GM12878 (cell line): ENCODE results near the gene PRM3. TPM values are rescaled to one million over a fixed set of nuclear protein-coding genes. Genes with fewer than 3 reads are reported as not detected.

Experiments used
- ATAC-seq: fragments of 200-7000 bp; cut with Tn5 transposase; 3 replicates; pipeline ENCODE4 v1.9.1; 2020; ENCODE audit warnings: mild to moderate bottlenecking, moderate library complexity
- BruUV-seq: library from RNA; stranded (reverse); fragments of 400-500 nt; replicated peaks from 2 replicates; lab custom pipeline; 2021; lab: Mats Ljungman, UMichigan
- CTCF ChIA-PET: fragments of 300-600 bp; sonication (Branson Sonifier 250); formaldehyde crosslinking; extraction: SDS; loops from one replicate; lab custom pipeline; 2021; ENCODE audit warnings: inconsistent platforms; lab: Yijun Ruan, JAX
- POLR2A ChIA-PET: fragments of 350-600 bp; formaldehyde crosslinking; extraction: SDS; loops from one replicate; lab custom pipeline; 2021; ENCODE audit warnings: inconsistent platforms; lab: Charles Lee
- RAD21 ChIA-PET: fragments of 300-600 bp; sonication (Branson Sonifier 250); formaldehyde crosslinking; loops from one replicate; lab custom pipeline; 2023; ENCODE audit warnings: antibody characterized with exemption; ENCODE audit not compliant: unreplicated experiment; lab: Charles Lee
- SMC1A ChIA-PET: fragments of 300-600 bp; sonication (Branson Sonifier 250); formaldehyde crosslinking; loops from one replicate; lab custom pipeline; 2023; ENCODE audit not compliant: unreplicated experiment, uncharacterized antibody; lab: Charles Lee
- DNase-seq: peaks from one replicate; pipeline ENCODE4 v3.0.0-alpha.2; 2011; ENCODE audit warnings: low read depth, low spot score
- FAIRE-seq: peaks from 3 replicates; lab custom pipeline; 2011; peaks lifted over from hg19 to GRCh38; lab: Jason Lieb, UNC
- H2AFZ ChIP-seq: 2 replicates; pipeline ENCODE4 v1.6.0; 2011; ENCODE audit warnings: low read depth, low read length, control low read depth; ENCODE audit not compliant: control insufficient read depth
- H3K27ac ChIP-seq: 2 replicates; pipeline ENCODE4 v1.5.1; 2011; ENCODE audit warnings: control low read depth; ENCODE audit not compliant: control insufficient read depth, insufficient read depth
- H3K27me3 ChIP-seq, 2 experiments: replicated peaks in 1 of 2; 2 replicates each; pipeline versions ENCODE4 v1.6.0 to v1.6.1; 2011; ENCODE audit warnings: low read length in 1 of 2; ENCODE audit not compliant: control insufficient read depth in 2 of 2, insufficient read depth in 2 of 2
- H3K36me3 ChIP-seq, 2 experiments: 2 replicates each; pipeline ENCODE4 v1.5.1; 2011; ENCODE audit warnings: low read length in 1 of 2; ENCODE audit not compliant: control insufficient read depth in 2 of 2, insufficient read depth in 2 of 2
- H3K4me1 ChIP-seq: 2 replicates; pipeline ENCODE4 v1.6.1; 2011; ENCODE audit warnings: mild to moderate bottlenecking, low read length, moderate library complexity, mixed read lengths; ENCODE audit not compliant: control insufficient read depth, insufficient read depth
- H3K4me2 ChIP-seq: 2 replicates; pipeline ENCODE4 v1.6.0; 2011; ENCODE audit warnings: control low read depth; ENCODE audit not compliant: control insufficient read depth, insufficient read depth
- H3K4me3 ChIP-seq: fragments of 200-600 bp; sonication (generic); 2 replicates; pipeline ENCODE4 v1.5.1; 2016
- H3K79me2 ChIP-seq: 2 replicates; pipeline ENCODE4 v1.6.0; 2011; ENCODE audit warnings: low read length; ENCODE audit not compliant: control insufficient read depth, insufficient read depth
- H3K9ac ChIP-seq: 2 replicates; pipeline ENCODE4 v1.8.0; 2011; ENCODE audit warnings: low read length, control low read depth, mixed read lengths; ENCODE audit not compliant: control insufficient read depth, insufficient read depth
- H3K9me3 ChIP-seq: replicated peaks from 3 replicates; pipeline ENCODE4 v1.5.1; 2011; ENCODE audit warnings: mild to moderate bottlenecking, low read length; ENCODE audit not compliant: control insufficient read depth, insufficient read depth
- H4K20me1 ChIP-seq: 2 replicates; pipeline ENCODE4 v1.6.0; 2011; ENCODE audit not compliant: control insufficient read depth, insufficient read depth
- CHD1 ChIP-seq: IDR thresholded peaks from 2 replicates; pipeline ENCODE4 v1.6.1; 2012; ENCODE audit warnings: low read depth, low read length, improper control_type of control experiment
- IRF3 ChIP-seq: fragments of 450-650 bp; IDR thresholded peaks from 2 replicates; pipeline ENCODE4 v1.6.1; 2014; ENCODE audit warnings: mild to moderate bottlenecking
- JUND ChIP-seq: IDR thresholded peaks from 2 replicates; pipeline ENCODE4 v1.6.1; 2012; ENCODE audit warnings: low read depth, mild to moderate bottlenecking, low read length, improper control_type of control experiment, moderate library complexity
- MEF2B ChIP-seq: fragments of 450-650 bp; IDR thresholded peaks from 2 replicates; pipeline ENCODE4 v1.6.1; 2018; ENCODE audit warnings: mild to moderate bottlenecking, moderate library complexity; ENCODE audit not compliant: partially characterized antibody, poor library complexity, severe bottlenecking
- MYC ChIP-seq: IDR thresholded peaks from 2 replicates; pipeline ENCODE4 v1.6.1; 2011; ENCODE audit warnings: mild to moderate bottlenecking, low read length, moderate library complexity, inconsistent platforms; ENCODE audit not compliant: insufficient read depth, insufficient replicate concordance, insufficient read length, severe bottlenecking
- POLR2AphosphoS5 ChIP-seq: IDR thresholded peaks from 2 replicates; pipeline ENCODE4 v1.6.1; 2011; ENCODE audit warnings: mild to moderate bottlenecking, low read length, inconsistent platforms
- RCOR1 ChIP-seq: conservative IDR thresholded peaks from 2 replicates; pipeline ENCODE4 v1.6.1; 2012; ENCODE audit warnings: low read depth, low read length, improper control_type of control experiment
- RELA ChIP-seq: fragments of 450-650 bp; IDR thresholded peaks from 2 replicates; pipeline ENCODE4 v1.8.0; 2014; ENCODE audit warnings: borderline replicate concordance; ENCODE audit not compliant: partially characterized antibody
- STAT1 ChIP-seq: fragments of 450-650 bp; conservative IDR thresholded peaks from 2 replicates; pipeline ENCODE4 v1.6.1; 2014; ENCODE audit warnings: antibody characterized with exemption, mild to moderate bottlenecking
- WGBS: methylation state at CpG from one replicate; pipeline ENCODE4 v1.1.6; 2016; ENCODE audit warnings: low lambda C conversion rate; ENCODE audit not compliant: insufficient replicate concordance, insufficient coverage; ENCODE audit errors: missing lambda C conversion rate; 5-methylcytosine and 5-hydroxymethylcytosine counted together
- in situ Hi-C: fragments of 300-500 bp; cut with MboI; formaldehyde crosslinking; loops from 9 replicates; pipeline ENCODE4 v1.14.3; 2018; ENCODE audit warnings: mixed read lengths
- intact Hi-C: fragments of 100-400 bp; cut with micrococcal nuclease; formaldehyde crosslinking; loops from one replicate; pipeline ENCODE4 v1.14.2; 2022; ENCODE audit not compliant: unreplicated experiment
- polyA plus RNA-seq, 11 experiments: library from polyadenylated mRNA; depleted of rRNA in 4 of 11; unstranded in 6 of 11; stranded (reverse) in 5 of 11; fragments of >200 nt; fragmentation: Nextera tagmentation in 4 of 11; fragmentation: Illumina TruSeq in 1 of 11; extraction: Ambion mirVana in 4 of 11; extraction: Trizol in 1 of 11; gene quantifications; 1 replicate in 1 of 11; 2 replicates in 10 of 11; pipeline versions ENCODE4 v1.2.1 to v1.2.3, GENCODE V29; 2011 to 2016; ENCODE audit warnings: inconsistent platforms in 2 of 11, missing spikeins in 2 of 11, low read depth in 1 of 11
- total RNA-seq, 4 experiments: library from RNA; depleted of rRNA in 3 of 4; stranded (reverse); fragments of >200 nt in 3 of 4; fragmentation: Illumina TruSeq in 1 of 4; extraction: Trizol in 1 of 4; gene quantifications; 2 replicates each; pipeline versions ENCODE4 v1.2.1 to v1.2.3, GENCODE V29; 2013 to 2021

The PRM3 gene
- total and polyA plus RNA-seq, 10 of the 15 experiments (the other 5 are each of a cell fraction or from before 2014, with no cell fraction given) = not detected

- SMC1A ChIA-PET = interaction anchor here (0.6 to 8.2 kb wide), 6 partner anchors 25 to 111 kb away, joined by 3 to 108 read pairs (median 4); no protein-coding TSS in a partner anchor
- Histone ChIP-seq H2AFZ (no peak overlapping the region), H3K27me3 (no peaks in the 10 kb centered on the region), H3K79me2 (peaks cover 5% of the 10 kb centered on the region), H3K4me1 (peaks cover 45% of the 10 kb centered on the region), H4K20me1 (no peaks in the 10 kb centered on the region), H3K36me3 (no peaks in the 10 kb centered on the region), H3K4me3 (no peak overlapping the region), H3K27ac (no peak overlapping the region), H3K9ac (no peak overlapping the region)
- CTCF ChIA-PET = interaction anchor here (0.8 to 11.0 kb wide), 5 partner anchors 36 to 126 kb away, joined by 4 to 170 read pairs (median 7); no protein-coding TSS in a partner anchor
- no peak for ATAC-seq
- in situ Hi-C loops (no loop called here), intact Hi-C loops (no loop called here)
- FAIRE-seq = no peak
- no peak for DNase-seq
- POLR2A ChIA-PET = interaction anchor here (0.5 kb wide), 1 partner anchor 110 kb away, joined by 13 read pairs; no protein-coding TSS in a partner anchor
- BruUV-seq = no TSS peak
- RAD21 ChIA-PET = interaction anchor here (1.0 to 11.8 kb wide), 4 partner anchors 34 to 95 kb away, joined by 3 to 243 read pairs (median 64); no protein-coding TSS in a partner anchor
- WGBS = 89% methylated on average over 2 of the region's 3 CpGs
- TF ChIP-seq IRF3 (no peak), RCOR1 (no peak), MYC (no peak), MEF2B (no peak), JUND (no peak), RELA (no peak), STAT1 (no peak), CHD1 (no peak), POLR2AphosphoS5 (no peak)
- TF ChIP-seq, all 136 proteins: peak for 0
- no peak overlapping the region for H3K4me2 ChIP-seq
- no peaks in the 10 kb centered on the region; the same call in 2 of the 3 replicates for H3K9me3 ChIP-seq
Measured at GRCh38 chr16:11260596-11260966, 12.8 kb downstream of the PRM3 start.
